B cell (primary cell): ENCODE results near the gene HYOU1.

Experiments used
- EZH2 ChIP-seq: IDR thresholded peaks from 2 replicates; pipeline ENCODE4 v1.6.1; 2012; ENCODE audit warnings: borderline replicate concordance, low read depth, mild to moderate bottlenecking, moderate library complexity, low read length; ENCODE audit not compliant: insufficient read depth, poor library complexity, severe bottlenecking
- TF ChIP-seq, protein P1 (sequence below): fragments of 200-600 bp; IDR thresholded peaks from one replicate; pipeline ENCODE4 v1.8.0; 2022; ENCODE audit warnings: antibody characterized with exemption, mild to moderate bottlenecking

DNA sequence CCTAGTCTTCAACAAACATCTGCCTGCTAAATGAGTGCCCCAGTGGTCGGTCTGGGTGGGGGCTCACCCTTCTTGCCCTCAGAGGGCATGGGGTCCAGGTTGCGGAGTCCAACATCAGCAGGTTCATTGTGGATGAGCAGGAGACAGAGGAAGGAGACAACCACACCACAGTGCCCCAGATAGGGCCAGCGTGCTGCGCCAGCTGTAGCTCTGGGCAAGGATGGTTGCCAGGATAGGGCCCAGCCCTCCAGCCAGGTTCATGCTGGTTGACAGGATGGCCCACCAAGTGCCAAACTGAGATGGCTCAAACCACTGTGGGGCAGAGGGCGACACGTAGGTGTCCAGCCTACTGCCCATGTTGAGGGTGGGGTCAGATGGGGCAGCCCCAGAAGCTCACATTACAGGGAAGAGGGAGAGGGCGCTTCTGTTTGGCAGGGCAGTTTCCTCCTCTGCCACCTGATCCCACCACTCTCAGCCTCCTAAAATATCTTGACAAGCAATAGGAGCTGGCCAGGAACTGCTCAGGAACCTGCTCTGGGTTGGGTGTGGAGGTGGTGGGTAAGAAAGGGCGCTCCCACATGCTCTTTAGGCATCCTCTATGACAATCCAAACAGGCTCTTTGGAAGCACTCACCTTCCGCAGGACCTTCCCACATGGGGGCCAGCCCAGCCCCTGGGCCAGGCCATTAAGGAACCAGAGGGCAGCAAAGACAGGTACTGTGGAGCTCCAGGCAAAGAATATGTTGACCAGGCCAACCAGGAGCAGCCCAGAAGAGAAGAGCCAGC, 29.3 kb downstream of the HYOU1 start:
- TF ChIP-seq, protein P1, sequence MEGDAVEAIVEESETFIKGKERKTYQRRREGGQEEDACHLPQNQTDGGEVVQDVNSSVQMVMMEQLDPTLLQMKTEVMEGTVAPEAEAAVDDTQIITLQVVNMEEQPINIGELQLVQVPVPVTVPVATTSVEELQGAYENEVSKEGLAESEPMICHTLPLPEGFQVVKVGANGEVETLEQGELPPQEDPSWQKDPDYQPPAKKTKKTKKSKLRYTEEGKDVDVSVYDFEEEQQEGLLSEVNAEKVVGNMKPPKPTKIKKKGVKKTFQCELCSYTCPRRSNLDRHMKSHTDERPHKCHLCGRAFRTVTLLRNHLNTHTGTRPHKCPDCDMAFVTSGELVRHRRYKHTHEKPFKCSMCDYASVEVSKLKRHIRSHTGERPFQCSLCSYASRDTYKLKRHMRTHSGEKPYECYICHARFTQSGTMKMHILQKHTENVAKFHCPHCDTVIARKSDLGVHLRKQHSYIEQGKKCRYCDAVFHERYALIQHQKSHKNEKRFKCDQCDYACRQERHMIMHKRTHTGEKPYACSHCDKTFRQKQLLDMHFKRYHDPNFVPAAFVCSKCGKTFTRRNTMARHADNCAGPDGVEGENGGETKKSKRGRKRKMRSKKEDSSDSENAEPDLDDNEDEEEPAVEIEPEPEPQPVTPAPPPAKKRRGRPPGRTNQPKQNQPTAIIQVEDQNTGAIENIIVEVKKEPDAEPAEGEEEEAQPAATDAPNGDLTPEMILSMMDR = no peak
- no peak for TF ChIP-seq EZH2
